ENCODE results near the gene FAM50B.

Gene FAM50B

DNA sequence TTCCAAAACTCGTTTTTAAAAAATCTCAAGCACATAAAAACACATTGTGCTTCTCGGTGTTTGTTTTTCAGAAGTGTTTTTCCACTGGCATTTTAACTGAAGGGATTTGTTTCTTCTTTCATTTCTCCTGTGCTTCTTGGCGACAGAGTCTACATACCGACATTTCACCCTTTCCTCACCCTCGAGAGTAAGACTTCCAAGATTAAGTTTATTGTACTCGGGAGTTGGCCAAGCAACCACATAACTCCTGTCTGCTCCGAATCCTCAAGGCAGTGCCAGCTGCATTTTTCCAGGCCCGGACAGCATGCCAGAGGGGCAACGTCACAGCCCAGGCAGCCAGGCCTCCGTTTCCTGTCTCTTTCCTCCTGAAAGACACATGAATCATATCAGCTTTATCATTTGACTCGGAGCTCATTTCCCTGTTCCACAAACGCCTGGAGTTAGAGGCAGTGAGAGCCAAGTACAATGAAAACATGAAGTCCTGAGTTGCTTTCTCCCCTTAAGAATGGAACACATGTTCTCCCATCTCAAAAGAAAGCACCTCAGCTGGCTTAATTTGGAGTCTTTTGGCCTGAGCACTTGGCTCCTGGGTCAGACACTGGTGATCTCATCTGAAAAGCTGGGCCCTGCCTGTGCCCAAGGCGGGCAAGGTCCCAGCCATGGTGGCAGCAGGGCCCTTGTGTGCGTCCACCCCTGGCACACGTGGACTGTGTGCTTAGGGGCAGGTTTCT is 23.2 kb upstream of the FAM50B start:
- no peak overlapping the region for H3K27ac ChIP-seq (replicated peaks; ENCODE audit: low read length)
- H2AFZ ChIP-seq (ENCODE audit: low read length): peak overlapping the region; percentile 76
- H4K8ac ChIP-seq (ENCODE audit: low read depth, low read length): no peak overlapping the region
- H3K36me3 ChIP-seq (replicated peaks in 1 of 2; ENCODE audit: control insufficient read depth in 2 of 2, insufficient read depth in 2 of 2, low read length in 2 of 2): no peaks in the 10 kb centered on the region
- no peak overlapping the region for H3K23ac ChIP-seq (ENCODE audit: low read depth, low read length, poor library complexity)
- no peak overlapping the region for H2AK5ac ChIP-seq (ENCODE audit: low read depth, low read length)
- H3K4me1 ChIP-seq (ENCODE audit: control insufficient read depth in 2 of 2, insufficient read depth in 1 of 2, low read depth in 1 of 2, low read length in 2 of 2): peaks cover 4 to 8% of the 10 kb centered on the region in 2 donors
- H3K4me2 ChIP-seq (ENCODE audit: insufficient read depth, low read length, poor library complexity, severe bottlenecking): no peak overlapping the region
- H3K4me3 ChIP-seq (ENCODE audit: low read length in 2 of 2): no peak overlapping the region
- no peaks in the 10 kb centered on the region for H3K79me1 ChIP-seq (ENCODE audit: low read depth, low read length)
- no peak overlapping the region for H3K18ac ChIP-seq (ENCODE audit: low read length)
- H3K27me3 ChIP-seq (ENCODE audit: control insufficient read depth in 3 of 3, insufficient read depth in 3 of 3, low read depth in 1 of 3, low read length in 3 of 3): no peaks in the 10 kb centered on the region
- DNase-seq (ENCODE audit: low spot score): no peak
- H3K14ac ChIP-seq (ENCODE audit: low read length): no peak overlapping the region
- H3K9me3 ChIP-seq (replicated peaks in 1 of 2; ENCODE audit: control insufficient read depth in 2 of 2, insufficient read depth in 1 of 2, low read depth in 1 of 2, low read length in 2 of 2): no peaks in the 10 kb centered on the region
- H2BK15ac ChIP-seq (ENCODE audit: low read length): no peak overlapping the region
- no peak overlapping the region for H3K4ac ChIP-seq (ENCODE audit: low read length)
- H2BK12ac ChIP-seq (ENCODE audit: low read length): no peak overlapping the region
- H3K9ac ChIP-seq (ENCODE audit: low read depth, low read length, poor library complexity): no peak overlapping the region
- no peak overlapping the region for H2BK120ac ChIP-seq (ENCODE audit: low read depth, low read length)
- no peak overlapping the region for H4K91ac ChIP-seq (ENCODE audit: low read depth, low read length, poor library complexity)
- H2BK5ac ChIP-seq (ENCODE audit: low read length): no peak overlapping the region
- no CpG with 5 or more reads among the region's 15 CpGs for WGBS, 2 donors (ENCODE audit: extremely low coverage in 2 of 2, insufficient read length in 2 of 2, insufficient replicate concordance in 1 of 2)

DNA sequence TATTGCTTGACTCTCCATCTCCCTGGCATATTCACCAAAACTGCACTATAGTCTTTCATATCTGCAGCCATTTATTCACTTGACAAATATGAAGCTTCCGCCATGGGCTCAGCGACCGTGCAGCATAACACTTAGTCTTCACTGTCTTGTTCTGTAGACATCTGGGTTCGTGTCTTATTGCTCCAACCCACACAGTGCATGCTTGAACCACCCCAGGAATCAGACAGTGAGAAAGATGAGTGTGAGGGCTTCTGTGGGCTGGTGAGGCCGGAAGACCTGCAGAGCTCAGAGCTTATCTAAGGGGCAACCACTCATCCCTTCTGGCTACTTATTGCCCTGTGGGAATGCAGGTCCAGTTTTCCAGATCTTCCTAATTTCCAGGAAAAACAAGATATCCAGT is 19.9 kb upstream of the FAM50B start:
- no peak overlapping the region for H3K4ac ChIP-seq (ENCODE audit: low read length)
- H3K9ac ChIP-seq (ENCODE audit: low read depth, low read length, poor library complexity): no peak overlapping the region
- no peaks in the 10 kb centered on the region for H3K79me1 ChIP-seq (ENCODE audit: low read depth, low read length)
- H2AK5ac ChIP-seq (ENCODE audit: low read depth, low read length): no peak overlapping the region
- H3K36me3 ChIP-seq (replicated peaks in 1 of 2; ENCODE audit: control insufficient read depth in 2 of 2, insufficient read depth in 2 of 2, low read length in 2 of 2): no peaks in the 10 kb centered on the region
- H3K4me3 ChIP-seq (ENCODE audit: low read length in 2 of 2): no peak overlapping the region
- H2BK12ac ChIP-seq (ENCODE audit: low read length): no peak overlapping the region
- H3K9me3 ChIP-seq (replicated peaks in 1 of 2; ENCODE audit: control insufficient read depth in 2 of 2, insufficient read depth in 1 of 2, low read depth in 1 of 2, low read length in 2 of 2): no peaks in the 10 kb centered on the region
- no peak overlapping the region for H2BK15ac ChIP-seq (ENCODE audit: low read length)
- H4K8ac ChIP-seq (ENCODE audit: low read depth, low read length): no peak overlapping the region
- H3K4me1 ChIP-seq (ENCODE audit: control insufficient read depth in 2 of 2, insufficient read depth in 1 of 2, low read depth in 1 of 2, low read length in 2 of 2): peaks cover 4 to 8% of the 10 kb centered on the region in 2 donors
- no CpG with 5 or more reads among the region's 5 CpGs for WGBS, 2 donors (ENCODE audit: extremely low coverage in 2 of 2, insufficient read length in 2 of 2, insufficient replicate concordance in 1 of 2)
- no peak overlapping the region for H3K4me2 ChIP-seq (ENCODE audit: insufficient read depth, low read length, poor library complexity, severe bottlenecking)
- no peak overlapping the region for H3K23ac ChIP-seq (ENCODE audit: low read depth, low read length, poor library complexity)
- H3K18ac ChIP-seq (ENCODE audit: low read length): no peak overlapping the region
- no peak overlapping the region for H2BK120ac ChIP-seq (ENCODE audit: low read depth, low read length)
- H2BK5ac ChIP-seq (ENCODE audit: low read length): no peak overlapping the region
- no peak for DNase-seq (ENCODE audit: low spot score)
- H3K14ac ChIP-seq (ENCODE audit: low read length): no peak overlapping the region
- H2AFZ ChIP-seq (ENCODE audit: low read length): no peak overlapping the region
- H4K91ac ChIP-seq (ENCODE audit: low read depth, low read length, poor library complexity): no peak overlapping the region
- H3K27me3 ChIP-seq (ENCODE audit: control insufficient read depth in 3 of 3, insufficient read depth in 3 of 3, low read depth in 1 of 3, low read length in 3 of 3): no peaks in the 10 kb centered on the region
- no peak overlapping the region for H3K27ac ChIP-seq (replicated peaks; ENCODE audit: low read length)

DNA sequence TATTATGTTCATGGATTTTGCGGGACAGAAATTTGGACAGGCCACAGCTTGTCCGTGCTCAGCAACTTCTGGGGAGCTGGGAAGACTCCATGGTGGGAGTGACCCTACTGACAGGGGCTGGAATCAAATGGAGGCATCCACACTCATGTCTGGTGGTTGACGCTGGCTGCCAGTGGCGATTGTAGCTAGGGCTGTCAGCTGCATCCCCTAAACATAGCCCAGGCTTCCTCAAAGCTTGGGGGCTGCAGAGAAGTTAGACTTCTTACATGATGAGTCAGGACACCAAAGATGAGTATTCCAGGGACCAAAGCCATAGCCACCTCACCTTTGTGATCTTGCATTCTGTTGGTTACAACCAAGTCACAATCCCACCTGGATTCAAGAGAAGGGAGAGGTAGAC is 18.4 kb upstream of the FAM50B start:
- Histone ChIP-seq H3K36me3 (replicated peaks in 1 of 2; ENCODE audit: control insufficient read depth in 2 of 2, insufficient read depth in 2 of 2, low read length in 2 of 2) (no peaks in the 10 kb centered on the region), H2AFZ (ENCODE audit: low read length) (no peak overlapping the region), H2BK15ac (ENCODE audit: low read length) (no peak overlapping the region), H4K91ac (ENCODE audit: low read depth, low read length, poor library complexity) (no peak overlapping the region), H3K23ac (ENCODE audit: low read depth, low read length, poor library complexity) (no peak overlapping the region), H2BK12ac (ENCODE audit: low read length) (no peak overlapping the region), H3K4me2 (ENCODE audit: insufficient read depth, low read length, poor library complexity, severe bottlenecking) (no peak overlapping the region), H2BK120ac (ENCODE audit: low read depth, low read length) (no peak overlapping the region), H3K27me3 (ENCODE audit: control insufficient read depth in 3 of 3, insufficient read depth in 3 of 3, low read depth in 1 of 3, low read length in 3 of 3) (no peaks in the 10 kb centered on the region), H3K9ac (ENCODE audit: low read depth, low read length, poor library complexity) (no peak overlapping the region), H4K8ac (ENCODE audit: low read depth, low read length) (no peak overlapping the region), H3K27ac (replicated peaks; ENCODE audit: low read length) (no peak overlapping the region), H3K4me3 (ENCODE audit: low read length in 2 of 2) (no peak overlapping the region), H3K4me1 (ENCODE audit: control insufficient read depth in 2 of 2, insufficient read depth in 1 of 2, low read depth in 1 of 2, low read length in 2 of 2) (no peaks in the 10 kb centered on the region), H3K9me3 (replicated peaks in 1 of 2; ENCODE audit: control insufficient read depth in 2 of 2, insufficient read depth in 1 of 2, low read depth in 1 of 2, low read length in 2 of 2) (no peaks in the 10 kb centered on the region), H3K18ac (ENCODE audit: low read length) (no peak overlapping the region), H2AK5ac (ENCODE audit: low read depth, low read length) (no peak overlapping the region), H3K4ac (ENCODE audit: low read length) (no peak overlapping the region), H3K14ac (ENCODE audit: low read length) (no peak overlapping the region), H2BK5ac (ENCODE audit: low read length) (no peak overlapping the region), H3K79me1 (ENCODE audit: low read depth, low read length) (no peaks in the 10 kb centered on the region)
- DNase-seq (ENCODE audit: low spot score): no peak
- WGBS, 2 donors (ENCODE audit: extremely low coverage in 2 of 2, insufficient read length in 2 of 2, insufficient replicate concordance in 1 of 2): no CpG with 5 or more reads among the region's 4 CpGs

DNA sequence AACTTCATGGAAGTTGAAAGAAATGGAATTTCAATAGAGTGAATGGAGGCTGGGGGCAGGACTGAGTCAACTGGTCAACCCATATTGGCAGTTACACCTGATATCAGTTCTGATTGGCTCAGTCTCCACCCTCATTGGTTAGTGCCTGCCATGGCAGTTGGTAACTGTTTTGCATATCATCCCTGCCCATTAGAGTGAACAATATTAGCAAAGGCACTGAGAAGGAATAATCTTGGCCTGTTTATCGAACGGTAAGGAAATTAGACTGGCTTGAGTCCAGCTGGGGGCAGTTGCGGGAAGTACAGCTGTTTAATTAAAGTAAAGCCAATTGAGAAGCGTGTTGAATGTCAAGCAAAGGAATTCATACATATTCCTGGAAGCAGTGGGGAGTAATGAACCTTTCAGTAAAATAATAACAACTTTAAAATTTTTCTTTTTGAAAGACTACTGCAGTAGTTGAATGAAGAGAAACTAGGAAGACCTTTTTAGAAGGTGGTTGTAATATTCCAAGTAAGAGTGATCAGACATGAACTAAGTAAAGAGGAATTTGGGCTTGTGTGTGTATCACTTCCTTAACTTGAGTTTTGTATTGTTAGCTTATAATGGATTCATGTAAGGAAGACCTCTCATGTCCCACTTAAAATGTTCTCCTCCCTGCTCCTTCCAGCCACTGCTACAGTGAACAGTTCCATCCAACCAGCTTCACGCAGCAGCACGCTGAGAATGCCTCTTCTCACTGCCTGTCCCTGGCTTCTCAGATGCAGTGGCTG is 17.2 kb upstream of the FAM50B start:
- no peak for DNase-seq (ENCODE audit: low spot score)
- H3K27ac ChIP-seq (replicated peaks; ENCODE audit: low read length): no peak overlapping the region
- no peak overlapping the region for H2BK120ac ChIP-seq (ENCODE audit: low read depth, low read length)

More for the DNA sequence above, 17.2 kb upstream of the FAM50B start:
- Histone ChIP-seq H4K8ac (ENCODE audit: low read depth, low read length) (no peak overlapping the region), H3K4me3 (ENCODE audit: low read length in 2 of 2) (no peak overlapping the region), H3K27me3 (ENCODE audit: control insufficient read depth in 3 of 3, insufficient read depth in 3 of 3, low read depth in 1 of 3, low read length in 3 of 3) (no peaks in the 10 kb centered on the region), H3K79me1 (ENCODE audit: low read depth, low read length) (no peaks in the 10 kb centered on the region), H2AK5ac (ENCODE audit: low read depth, low read length) (no peak overlapping the region), H3K4ac (ENCODE audit: low read length) (no peak overlapping the region), H3K4me1 (ENCODE audit: control insufficient read depth in 2 of 2, insufficient read depth in 1 of 2, low read depth in 1 of 2, low read length in 2 of 2) (no peaks in the 10 kb centered on the region), H2AFZ (ENCODE audit: low read length) (no peak overlapping the region), H3K9me3 (replicated peaks in 1 of 2; ENCODE audit: control insufficient read depth in 2 of 2, insufficient read depth in 1 of 2, low read depth in 1 of 2, low read length in 2 of 2) (no peaks in the 10 kb centered on the region), H4K91ac (ENCODE audit: low read depth, low read length, poor library complexity) (no peak overlapping the region), H2BK5ac (ENCODE audit: low read length) (no peak overlapping the region), H3K18ac (ENCODE audit: low read length) (no peak overlapping the region), H2BK12ac (ENCODE audit: low read length) (no peak overlapping the region), H3K23ac (ENCODE audit: low read depth, low read length, poor library complexity) (no peak overlapping the region), H2BK15ac (ENCODE audit: low read length) (no peak overlapping the region), H3K36me3 (replicated peaks in 1 of 2; ENCODE audit: control insufficient read depth in 2 of 2, insufficient read depth in 2 of 2, low read length in 2 of 2) (no peaks in the 10 kb centered on the region), H3K14ac (ENCODE audit: low read length) (no peak overlapping the region), H3K9ac (ENCODE audit: low read depth, low read length, poor library complexity) (no peak overlapping the region), H3K4me2 (ENCODE audit: insufficient read depth, low read length, poor library complexity, severe bottlenecking) (no peak overlapping the region)
- no CpG with 5 or more reads among the region's 6 CpGs for WGBS, 2 donors (ENCODE audit: extremely low coverage in 2 of 2, insufficient read length in 2 of 2, insufficient replicate concordance in 1 of 2)
